HepG2 (cell line): ENCODE data around the gene RIMBP2.

Experiments
- RBM39 ChIP-seq: fragments of 200-400 bp; formaldehyde crosslinking; IDR thresholded peaks from one replicate; pipeline ENCODE4 v1.6.1; 2018; ENCODE audit warnings: antibody characterized with exemption, mild to moderate bottlenecking, low read depth, low read length; ENCODE audit not compliant: poor library complexity, severe bottlenecking
- SAP130 ChIP-seq: IDR thresholded peaks from 2 replicates; pipeline ENCODE4 v1.6.1; 2016; ENCODE audit warnings: low read depth
- SIN3A ChIP-seq: IDR thresholded peaks from 2 replicates; pipeline ENCODE4 v1.6.1; 2011; ENCODE audit warnings: low read depth, mild to moderate bottlenecking, control low read depth, low read length, borderline replicate concordance
- SRF ChIP-seq: IDR thresholded peaks from 2 replicates; pipeline ENCODE4 v1.6.1; 2011; ENCODE audit warnings: mild to moderate bottlenecking, low read depth, low read length, moderate library complexity

- TF ChIP-seq SAP130 (CRISPR knock-in tag) (no peak), SRF (no peak), SIN3A (no peak), RBM39 (no peak)
These were observed 66.7 kb downstream of the RIMBP2 start for GRCh38 chr12:130649101-130650045.
